Effector memory CD8-positive, alpha-beta T cell (primary cell): ENCODE results near the gene MYRF.

Source experiments
- ATAC-seq: fragments of 150-1000 bp; cut with Tn5 transposase; replicated peaks from 2 replicates; pipeline ENCODE4 v1.10.0; 2021; ENCODE audit warnings: mild to moderate bottlenecking, moderate library complexity
- DNase-seq, 3 experiments: peaks; one replicate each; pipeline ENCODE4 v3.0.0; 2021
- H3K27ac Mint-ChIP-seq, 2 donors: one replicate each; pipeline ENCODE4 v1.8.0; 2022; ENCODE audit warnings: mild to moderate bottlenecking in 2 of 2, mixed read lengths in 2 of 2, moderate library complexity in 2 of 2
- H3K27me3 Mint-ChIP-seq, 2 donors: one replicate each; pipeline ENCODE4 v1.8.0; 2022; ENCODE audit warnings: mixed read lengths in 2 of 2
- H3K36me3 Mint-ChIP-seq: one replicate; pipeline ENCODE4 v1.8.0; 2022; ENCODE audit warnings: mild to moderate bottlenecking, moderate library complexity, mixed read lengths; ENCODE audit not compliant: insufficient read depth
- H3K4me1 Mint-ChIP-seq, 2 donors: one replicate each; pipeline ENCODE4 v1.8.0; 2022; ENCODE audit warnings: low read depth in 2 of 2, mixed read lengths in 2 of 2
- H3K4me3 Mint-ChIP-seq, 2 donors: one replicate each; pipeline ENCODE4 v1.8.0; 2022; ENCODE audit warnings: mild to moderate bottlenecking in 2 of 2, mixed read lengths in 2 of 2, moderate library complexity in 2 of 2
- H3K9me3 Mint-ChIP-seq, 2 donors: one replicate each; pipeline ENCODE4 v1.8.0; 2022; ENCODE audit warnings: mixed read lengths in 2 of 2

MYRF gene

DNA sequence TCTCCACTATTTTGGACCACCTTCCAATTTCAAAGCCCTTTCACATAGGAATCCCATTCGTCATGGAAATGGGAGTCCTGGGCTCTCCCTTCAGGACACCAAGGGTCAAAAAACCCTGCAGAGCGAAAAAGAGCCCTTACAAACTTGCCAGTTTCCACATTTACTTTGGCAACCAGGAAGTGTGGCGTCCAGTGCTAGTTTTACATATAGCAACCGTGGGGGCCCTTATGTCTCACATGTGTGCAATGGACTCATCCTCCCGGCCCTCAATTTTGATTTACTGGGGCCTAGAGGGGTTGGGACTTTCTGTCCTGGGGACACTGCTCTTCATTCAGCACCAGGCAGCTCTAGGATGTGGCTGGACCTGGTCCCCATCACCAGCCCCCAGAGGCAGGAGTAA is 38.5 kb upstream of the MYRF start:
- peaks cover 6 to 39% of the 10 kb centered on the region in 2 donors for H3K27me3 Mint-ChIP-seq
- H3K27ac Mint-ChIP-seq, result no peak overlapping the region

DNA sequence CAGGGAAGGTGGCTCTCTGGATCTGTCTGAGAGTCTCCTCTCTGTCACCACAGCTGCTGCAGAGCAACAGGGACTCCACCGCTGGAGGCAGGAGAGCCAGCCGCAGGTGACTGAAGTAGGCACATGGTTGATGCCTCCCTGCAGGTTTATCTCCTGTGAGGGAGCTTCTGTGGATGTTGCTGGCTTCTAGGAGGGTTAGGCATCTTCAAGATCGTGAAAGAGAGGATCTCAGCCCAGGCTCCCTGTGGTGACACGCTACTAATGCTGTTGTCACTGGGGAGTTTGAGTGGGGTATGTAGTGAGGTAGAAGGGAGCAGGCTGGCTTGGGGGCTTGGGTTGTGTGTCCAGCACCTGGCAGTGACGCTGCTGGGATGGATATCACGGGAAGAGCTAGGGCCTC is 38.1 kb upstream of the MYRF start:
- Mint-ChIP-seq H3K36me3 (no peaks in the 10 kb centered on the region), H3K4me3 (no peak overlapping the region), H3K27me3 (peaks cover 6 to 42% of the 10 kb centered on the region in 2 donors), H3K27ac (no peak overlapping the region), H3K9me3 (no peaks in the 10 kb centered on the region), H3K4me1 (peaks cover 0 to 5% of the 10 kb centered on the region in 2 donors)
- no peak for ATAC-seq
- DNase-seq, result no peak

More for the DNA sequence above, 38.5 kb upstream of the MYRF start:
- Mint-ChIP-seq H3K36me3 (no peaks in the 10 kb centered on the region), H3K9me3 (no peaks in the 10 kb centered on the region), H3K4me1 (peaks cover 0 to 5% of the 10 kb centered on the region in 2 donors), H3K4me3 (no peak overlapping the region)
- DNase-seq, result no peak
- ATAC-seq, result no peak

DNA sequence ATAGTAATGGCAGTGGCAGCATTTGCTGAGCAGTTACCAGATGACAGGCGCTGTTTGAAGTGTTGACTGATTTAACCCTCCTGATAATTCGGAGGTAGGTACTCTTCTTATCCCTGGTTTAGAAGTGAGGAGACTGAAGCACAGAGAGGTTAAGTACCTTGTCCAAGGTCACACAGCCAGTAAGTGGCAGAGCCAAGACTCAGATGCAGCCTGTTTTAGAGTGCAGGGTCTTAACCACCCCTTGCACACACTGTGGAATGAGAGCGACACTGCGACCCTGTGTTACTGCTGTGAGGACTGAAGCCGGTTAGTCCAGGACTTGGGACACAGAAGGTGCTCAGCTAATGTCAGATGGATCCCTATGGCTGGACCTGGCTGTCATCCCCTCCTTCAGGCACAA is 37.5 kb upstream of the MYRF start:
- Mint-ChIP-seq H3K9me3 (no peaks in the 10 kb centered on the region), H3K36me3 (no peaks in the 10 kb centered on the region), H3K27ac (no peak overlapping the region), H3K4me1 (peaks cover 0 to 5% of the 10 kb centered on the region in 2 donors), H3K4me3 (no peak overlapping the region), H3K27me3 (peaks cover 6 to 42% of the 10 kb centered on the region in 2 donors)
- DNase-seq (no peak), ATAC-seq (no peak)

DNA sequence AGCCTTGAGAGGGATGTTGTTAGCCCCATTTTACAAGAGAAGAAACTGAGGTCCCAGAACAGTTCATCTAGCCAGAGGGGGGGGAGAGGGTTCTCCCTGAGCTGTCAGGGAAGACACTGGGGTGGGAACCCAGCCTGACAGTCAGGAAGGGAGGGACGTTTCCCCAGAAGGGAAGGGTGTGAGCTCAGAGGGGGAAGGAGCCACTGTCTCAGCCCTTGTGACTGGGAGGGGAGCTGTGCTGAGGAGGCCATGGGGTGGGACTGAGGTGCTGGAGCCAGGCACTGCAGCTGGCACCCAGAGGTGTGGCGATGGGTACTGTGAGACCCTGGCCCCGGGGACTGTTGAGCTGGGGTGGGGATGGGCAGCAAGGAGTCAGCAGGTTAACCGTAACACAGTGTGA is 36.6 kb upstream of the MYRF start:
- Mint-ChIP-seq H3K27me3 (peaks cover 6 to 37% of the 10 kb centered on the region in 2 donors), H3K27ac (peak overlapping the region in 1 of 2 donors; percentile 52), H3K36me3 (no peaks in the 10 kb centered on the region), H3K4me1 (peaks cover 0 to 5% of the 10 kb centered on the region in 2 donors), H3K9me3 (no peaks in the 10 kb centered on the region), H3K4me3 (no peak overlapping the region)
- no peak for ATAC-seq
- DNase-seq, result no peak

DNA sequence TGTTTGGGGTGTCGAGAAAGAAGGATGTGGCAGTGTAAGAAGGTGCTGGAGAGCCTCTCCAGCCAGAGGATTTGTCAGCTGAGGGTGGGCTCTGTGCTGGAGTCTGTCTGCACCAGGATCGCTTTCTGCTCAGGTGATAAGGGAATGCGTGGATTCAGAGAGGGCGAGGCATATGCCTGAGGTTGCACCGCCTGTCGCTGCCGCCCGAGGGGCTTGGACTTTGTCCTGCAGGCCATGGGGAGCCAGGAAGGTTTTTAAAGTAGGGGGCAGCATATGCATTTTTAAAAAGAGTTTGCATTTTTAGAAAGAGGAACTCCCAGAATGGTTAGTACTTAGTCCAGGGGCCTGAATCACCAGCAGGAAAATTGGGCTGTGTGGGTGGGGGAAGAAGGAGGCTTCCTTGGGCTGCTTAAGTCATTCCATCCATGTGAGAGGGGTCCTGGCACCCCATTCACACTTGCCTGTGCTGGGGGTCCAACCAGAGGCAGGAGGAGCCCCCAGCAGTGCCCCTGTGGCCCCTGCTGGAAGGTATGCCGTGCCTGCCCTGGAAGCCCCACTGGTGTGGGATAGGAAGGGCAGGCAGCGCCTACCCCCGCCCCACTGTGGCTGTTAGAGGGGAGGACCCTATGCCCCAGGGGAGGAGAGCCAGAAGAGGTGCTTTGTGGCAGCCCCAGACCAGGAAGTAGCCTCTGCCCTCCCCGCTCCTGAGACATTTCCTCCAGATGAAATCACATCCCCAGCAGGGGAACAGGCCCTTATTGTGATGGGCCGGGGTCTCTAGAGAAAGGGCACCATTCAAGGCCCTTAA is 35.8 kb upstream of the MYRF start:
- H3K36me3 Mint-ChIP-seq, result no peaks in the 10 kb centered on the region
- H3K27ac Mint-ChIP-seq, result peak overlapping the region in 1 of 2 donors; percentile 52
- ATAC-seq (no peak), DNase-seq (no peak)
- no peak overlapping the region for H3K4me3 Mint-ChIP-seq
- H3K9me3 Mint-ChIP-seq, result no peaks in the 10 kb centered on the region
- peaks cover 0 to 5% of the 10 kb centered on the region in 2 donors for H3K4me1 Mint-ChIP-seq
- peaks cover 6 to 34% of the 10 kb centered on the region in 2 donors for H3K27me3 Mint-ChIP-seq

DNA sequence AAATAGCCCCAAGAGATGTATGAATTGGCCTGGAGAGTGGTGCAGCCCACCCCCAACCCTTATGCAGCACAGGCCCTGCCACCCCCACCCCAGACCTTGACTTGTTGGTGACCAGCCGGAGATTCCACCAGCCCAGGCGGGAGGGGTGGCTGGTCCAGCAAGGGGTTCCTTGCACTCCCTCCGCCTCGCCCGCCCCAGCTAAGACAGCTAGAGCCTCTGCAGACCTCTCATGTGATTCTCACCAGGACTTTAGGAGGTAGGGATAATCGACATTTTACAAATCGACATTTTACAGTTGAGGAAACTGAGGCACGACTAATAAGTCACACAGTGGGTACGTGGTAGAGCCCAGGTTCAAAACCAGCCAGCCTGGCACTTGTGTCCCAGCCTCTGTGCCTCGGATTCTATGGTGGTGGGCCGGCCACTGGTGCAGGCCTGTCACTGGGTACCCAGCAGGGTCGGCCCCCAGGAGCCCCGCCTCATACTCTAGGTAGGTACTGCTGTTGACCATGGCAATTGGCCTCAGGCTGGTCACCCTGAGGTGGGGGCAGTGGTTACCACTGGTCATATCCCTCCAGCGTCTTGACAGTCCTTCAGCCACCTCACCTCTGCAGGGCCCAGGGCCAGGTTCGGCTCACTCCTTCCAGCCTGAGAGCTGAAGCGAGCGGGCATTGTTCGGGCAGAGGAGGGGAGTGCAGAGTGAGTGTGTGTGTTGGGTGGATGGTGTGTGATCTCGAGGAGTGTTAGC is 35.0 kb upstream of the MYRF start:
- H3K4me1 Mint-ChIP-seq, result peaks cover 0 to 5% of the 10 kb centered on the region in 2 donors
- H3K4me3 Mint-ChIP-seq, result no peak overlapping the region
- H3K36me3 Mint-ChIP-seq, result no peaks in the 10 kb centered on the region
- DNase-seq (no peak), ATAC-seq (no peak)
- H3K9me3 Mint-ChIP-seq, result no peaks in the 10 kb centered on the region
- H3K27me3 Mint-ChIP-seq, result peaks cover 6 to 34% of the 10 kb centered on the region in 2 donors
- no peak overlapping the region for H3K27ac Mint-ChIP-seq

DNA sequence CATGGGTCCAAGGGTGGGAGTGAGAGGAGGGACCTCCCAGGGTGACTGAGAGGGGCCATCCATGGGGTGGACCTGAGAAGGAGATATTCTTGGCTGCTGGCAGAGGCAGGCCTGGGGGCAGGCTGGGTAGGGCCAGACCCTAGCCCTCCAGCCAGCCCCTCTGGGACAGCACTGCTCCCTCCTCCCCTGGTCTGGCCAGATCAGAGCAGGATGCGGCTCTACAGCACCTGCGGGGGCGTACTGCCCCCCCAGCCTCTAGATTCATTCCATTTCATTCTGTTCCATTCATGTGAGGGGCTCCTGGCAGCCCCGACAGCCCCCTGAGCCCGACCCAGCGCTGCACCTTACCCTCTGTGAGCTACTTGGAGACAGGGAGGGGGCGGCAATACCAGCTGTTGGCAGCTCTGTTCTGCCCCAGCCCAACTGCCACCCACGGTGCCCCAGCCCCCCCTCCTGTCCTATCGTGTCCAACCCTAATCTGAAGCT is 34.3 kb upstream of the MYRF start:
- H3K27ac Mint-ChIP-seq, result no peak overlapping the region
- H3K27me3 Mint-ChIP-seq, result peaks cover 6 to 34% of the 10 kb centered on the region in 2 donors
- no peak overlapping the region for H3K4me3 Mint-ChIP-seq
- no peaks in the 10 kb centered on the region for H3K36me3 Mint-ChIP-seq
- H3K9me3 Mint-ChIP-seq, result no peaks in the 10 kb centered on the region
- ATAC-seq (no peak), DNase-seq (no peak)
- H3K4me1 Mint-ChIP-seq, result peaks cover 0 to 5% of the 10 kb centered on the region in 2 donors

DNA sequence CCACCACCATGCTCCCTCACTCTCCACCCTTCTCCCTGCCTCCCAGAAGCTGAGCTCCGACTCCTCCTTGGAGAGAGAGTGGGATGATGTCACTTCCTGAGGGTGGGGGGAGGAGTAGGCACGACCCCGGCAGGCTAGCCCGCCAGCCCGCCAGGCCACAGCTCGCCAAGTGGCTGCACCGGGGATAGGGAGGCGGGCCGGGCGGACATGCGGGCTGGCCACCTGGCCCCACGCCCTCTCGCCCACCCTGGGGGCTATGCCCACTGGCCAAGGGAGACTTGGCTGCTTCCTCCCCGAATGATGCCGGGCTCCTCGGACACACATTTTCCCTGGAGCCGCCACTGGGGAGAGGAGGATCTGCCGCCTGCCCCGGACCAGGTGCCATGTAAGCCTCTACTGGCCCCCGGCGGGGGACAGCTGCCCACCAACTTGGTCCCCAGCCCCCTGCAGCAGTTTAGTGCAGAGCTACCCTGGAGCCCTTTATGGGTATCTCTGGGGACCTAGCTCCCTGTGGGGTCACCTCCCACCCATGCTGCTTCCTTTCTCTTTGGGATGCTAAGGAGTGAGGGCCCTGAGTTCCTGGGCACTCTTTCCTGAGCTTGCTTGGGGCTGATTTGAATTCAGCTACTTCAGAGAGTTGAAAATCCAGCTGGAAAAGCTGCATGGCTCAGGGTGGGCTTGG is 33.7 kb upstream of the MYRF start:
- no peak overlapping the region for H3K4me3 Mint-ChIP-seq
- no peak for DNase-seq
- no peak overlapping the region for H3K27ac Mint-ChIP-seq
- peaks cover 0 to 5% of the 10 kb centered on the region in 2 donors for H3K4me1 Mint-ChIP-seq
- no peaks in the 10 kb centered on the region for H3K36me3 Mint-ChIP-seq
- ATAC-seq, result no peak
- peaks cover 6 to 34% of the 10 kb centered on the region in 2 donors for H3K27me3 Mint-ChIP-seq
- H3K9me3 Mint-ChIP-seq, result no peaks in the 10 kb centered on the region

DNA sequence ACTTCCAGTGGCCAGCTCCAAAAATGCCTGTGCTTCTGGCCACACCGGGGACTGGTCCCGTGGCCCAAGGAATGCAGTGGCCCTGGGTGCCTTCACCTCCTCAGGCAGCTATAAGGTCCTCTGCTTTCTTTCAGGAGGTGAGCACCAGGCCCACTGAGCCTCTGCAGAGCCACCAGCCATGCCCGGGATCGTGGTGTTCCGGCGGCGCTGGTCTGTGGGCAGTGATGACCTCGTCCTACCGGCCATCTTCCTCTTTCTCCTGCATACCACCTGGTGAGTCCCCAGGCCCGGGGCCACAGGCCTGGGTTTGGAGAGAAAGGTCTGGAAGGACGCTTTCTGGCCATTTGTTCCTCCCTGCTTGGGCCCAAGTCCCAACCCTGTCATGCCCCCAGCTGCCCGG is 32.5 kb upstream of the MYRF start:
- Mint-ChIP-seq H3K27ac (no peak overlapping the region), H3K36me3 (no peaks in the 10 kb centered on the region)

DNA sequence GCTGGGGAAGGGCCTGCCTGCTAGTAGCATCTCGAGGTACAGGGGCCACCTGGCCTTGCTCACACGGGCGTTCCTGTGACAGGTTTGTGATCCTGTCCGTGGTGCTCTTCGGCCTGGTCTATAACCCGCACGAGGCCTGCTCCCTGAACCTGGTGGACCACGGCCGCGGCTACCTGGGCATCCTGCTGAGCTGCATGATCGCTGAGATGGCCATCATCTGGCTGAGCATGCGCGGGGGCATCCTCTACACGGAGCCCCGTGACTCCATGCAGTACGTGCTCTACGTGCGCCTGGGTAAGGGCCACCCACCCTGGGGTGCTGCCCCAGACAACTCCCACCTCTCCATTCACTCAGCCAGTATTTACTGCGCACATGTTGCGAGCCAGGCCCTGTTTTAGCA is 31.8 kb upstream of the MYRF start:
- H3K36me3 Mint-ChIP-seq, result no peaks in the 10 kb centered on the region
- H3K4me3 Mint-ChIP-seq, result no peak overlapping the region
- H3K9me3 Mint-ChIP-seq, result no peaks in the 10 kb centered on the region
- H3K27ac Mint-ChIP-seq, result no peak overlapping the region
- H3K4me1 Mint-ChIP-seq, result peaks cover 0 to 5% of the 10 kb centered on the region in 2 donors
- ATAC-seq (no peak), DNase-seq (no peak)
- peaks cover 6 to 32% of the 10 kb centered on the region in 2 donors for H3K27me3 Mint-ChIP-seq

More for the DNA sequence above, 32.5 kb upstream of the MYRF start:
- H3K4me3 Mint-ChIP-seq, result no peak overlapping the region
- ATAC-seq, result no peak
- H3K9me3 Mint-ChIP-seq, result no peaks in the 10 kb centered on the region
- peaks cover 6 to 34% of the 10 kb centered on the region in 2 donors for H3K27me3 Mint-ChIP-seq
- DNase-seq, result no peak
- H3K4me1 Mint-ChIP-seq, result peaks cover 0 to 5% of the 10 kb centered on the region in 2 donors

DNA sequence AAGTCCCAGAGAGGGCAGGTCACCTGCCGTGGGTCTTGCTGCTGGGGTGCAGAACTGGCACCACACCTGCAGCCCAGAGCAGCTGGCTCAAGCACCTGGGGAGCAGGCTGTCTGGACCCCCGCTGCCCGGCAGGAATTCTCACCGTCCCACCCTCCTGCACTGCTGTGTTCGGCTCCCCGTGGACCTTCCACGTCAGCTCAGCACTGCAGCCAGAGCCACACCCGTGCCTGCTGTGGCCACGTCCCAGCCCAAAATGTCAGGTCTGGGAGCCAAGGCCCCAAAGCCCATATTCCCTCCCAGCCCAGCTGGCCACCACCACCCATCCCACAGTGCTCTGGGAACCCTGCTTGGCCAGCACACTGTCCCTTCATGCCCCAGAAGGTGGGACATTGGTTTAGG is 28.0 kb upstream of the MYRF start:
- DNase-seq (no peak), ATAC-seq (no peak)
- H3K27me3 Mint-ChIP-seq, result peaks cover 0 to 5% of the 10 kb centered on the region in 2 donors
- no peaks in the 10 kb centered on the region for H3K4me1 Mint-ChIP-seq
- H3K36me3 Mint-ChIP-seq, result no peaks in the 10 kb centered on the region
- H3K9me3 Mint-ChIP-seq, result no peaks in the 10 kb centered on the region
- H3K4me3 Mint-ChIP-seq, result no peak overlapping the region
- H3K27ac Mint-ChIP-seq, result no peak overlapping the region

DNA sequence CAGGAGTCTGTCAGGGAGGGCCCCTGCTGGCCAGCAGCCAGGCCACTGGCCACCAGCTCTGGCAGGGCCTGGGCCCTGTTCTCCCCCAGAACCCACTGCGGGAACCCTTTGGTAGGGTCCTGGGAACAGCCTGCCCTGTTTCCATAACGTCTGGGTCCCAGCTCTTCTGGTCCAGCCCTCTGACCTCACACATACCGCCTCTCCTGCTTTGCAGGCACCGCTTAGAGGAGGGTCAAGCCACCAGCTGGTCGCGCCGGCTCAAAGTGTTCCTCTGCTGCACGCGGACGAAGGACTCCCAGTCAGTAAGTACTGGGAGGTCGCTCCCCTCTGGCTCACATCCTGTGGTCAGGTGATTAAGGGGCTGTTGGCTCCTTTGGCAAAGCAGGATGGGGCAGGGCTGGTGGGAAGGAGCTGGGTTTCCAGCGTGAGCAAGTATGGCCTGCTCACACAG is 26.6 kb upstream of the MYRF start:
- H3K27ac Mint-ChIP-seq, result peak overlapping the region in 1 of 2 donors; percentile 45
- ATAC-seq (no peak), DNase-seq (no peak)
- no peaks in the 10 kb centered on the region for H3K36me3 Mint-ChIP-seq
- no peaks in the 10 kb centered on the region for H3K4me1 Mint-ChIP-seq
- H3K9me3 Mint-ChIP-seq, result no peaks in the 10 kb centered on the region
- H3K27me3 Mint-ChIP-seq, result peaks cover 0 to 5% of the 10 kb centered on the region in 2 donors
- H3K4me3 Mint-ChIP-seq, result no peak overlapping the region

DNA sequence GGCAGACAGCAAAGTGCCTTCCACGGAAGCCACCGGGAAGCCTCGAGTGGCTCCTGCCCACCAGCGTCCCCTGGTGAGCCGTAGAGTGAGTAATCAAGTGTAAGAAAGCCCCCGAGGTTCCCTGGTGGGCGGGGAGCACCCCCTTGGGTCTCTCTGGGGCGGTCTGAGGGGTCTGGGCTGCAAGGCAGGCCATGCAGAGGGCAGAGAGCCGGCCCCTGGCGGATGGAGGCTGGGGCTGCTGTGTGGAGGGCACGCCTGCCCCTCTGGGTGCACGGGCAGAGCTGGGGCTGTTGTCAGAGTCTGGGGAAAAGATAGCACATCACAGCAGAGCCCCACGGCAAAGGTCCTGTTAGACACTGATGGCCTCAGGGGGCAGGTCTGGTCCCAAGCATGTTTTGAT is 25.7 kb upstream of the MYRF start:
- peaks cover 0 to 5% of the 10 kb centered on the region in 2 donors for H3K27me3 Mint-ChIP-seq
- DNase-seq (no peak), ATAC-seq (no peak)
- H3K4me3 Mint-ChIP-seq, result no peak overlapping the region
- H3K9me3 Mint-ChIP-seq, result no peaks in the 10 kb centered on the region
- no peaks in the 10 kb centered on the region for H3K4me1 Mint-ChIP-seq
- H3K36me3 Mint-ChIP-seq, result no peaks in the 10 kb centered on the region
- H3K27ac Mint-ChIP-seq, result peak overlapping the region in 1 of 2 donors; percentile 45
